ENCODE measurements around the gene TMED3. TPM values are rescaled to one million over a fixed set of nuclear protein-coding genes. Genes with fewer than 3 reads are reported as not detected.

The TMED3 gene
- total RNA-seq, 1 donor from 2014 or later = 173 TPM

Other genes starting within 250 kb of the TMED3 start
- gene RASGRF1, start 220.3 kb upstream of the TMED3 start, total RNA-seq = 0.51 and 2.5 TPM in 2 replicates
- gene ANKRD34C, start 28.4 kb upstream of the TMED3 start, total RNA-seq = not detected in 2 replicates
- 0.51 and 1.0 TPM in 2 replicates for gene MINAR1, start 121.2 kb downstream of the TMED3 start, total RNA-seq

Data from dermis microvascular lymphatic vessel endothelial cell (primary cell).